H1 (cell line): Measurements from ENCODE around the gene GIPR. TPM values are rescaled to one million over a fixed set of nuclear protein-coding genes. Genes with fewer than 3 reads are reported as not detected.

Experiments used
- BCL11A ChIP-seq, 2 experiments: IDR thresholded peaks; one replicate each; pipeline ENCODE4 v1.6.1; 2011; ENCODE audit warnings: low read depth in 2 of 2, low read length in 2 of 2, mild to moderate bottlenecking in 2 of 2
- CTBP2 ChIP-seq: IDR thresholded peaks from 2 replicates; pipeline ENCODE4 v1.7.0; 2011; ENCODE audit warnings: borderline replicate concordance, mild to moderate bottlenecking, moderate library complexity, mixed read lengths, low read length; ENCODE audit not compliant: insufficient read depth, insufficient read length
- EP300 ChIP-seq, 2 experiments: IDR thresholded peaks; 1 replicate in 1 of 2; 2 replicates in 1 of 2; pipeline ENCODE4 v1.6.1; 2011 to 2012; ENCODE audit warnings: low read depth in 2 of 2, low read length in 2 of 2, mild to moderate bottlenecking in 2 of 2, borderline replicate concordance in 1 of 2, inconsistent platforms in 1 of 2, moderate library complexity in 1 of 2
- EZH2 ChIP-seq: fragments of 200-600 bp; sonication (generic); IDR thresholded peaks from 2 replicates; pipeline ENCODE4 v1.7.1; 2012; ENCODE audit warnings: low read depth, mild to moderate bottlenecking, moderate library complexity, low read length, inconsistent platforms; ENCODE audit not compliant: severe bottlenecking
- FOSL1 ChIP-seq: IDR thresholded peaks from 2 replicates; pipeline ENCODE4 v1.6.1; 2011; ENCODE audit warnings: mild to moderate bottlenecking, low read depth, low read length, moderate library complexity; ENCODE audit not compliant: insufficient read depth
- HDAC2 ChIP-seq, 2 experiments: fragments of 300-600 bp in 1 of 2; sonication (generic) in 1 of 2; IDR thresholded peaks; 2 replicates each; pipeline ENCODE4 v1.6.1; 2011 to 2012; ENCODE audit warnings: low read depth in 2 of 2, low read length in 2 of 2, mild to moderate bottlenecking in 2 of 2, moderate library complexity in 2 of 2, borderline replicate concordance in 1 of 2, inconsistent platforms in 1 of 2
- JUN ChIP-seq: IDR thresholded peaks from 2 replicates; pipeline ENCODE4 v1.6.1; 2011; ENCODE audit warnings: low read depth, mild to moderate bottlenecking, improper control_type of control experiment, low read length
- KDM1A ChIP-seq: fragments of 200-600, 300-600 bp; sonication (generic); IDR thresholded peaks from 2 replicates; pipeline ENCODE4 v1.7.1; 2016; ENCODE audit warnings: mild to moderate bottlenecking, low read length, borderline replicate concordance
- PHF8 ChIP-seq: fragments of 200-600 bp; sonication (generic); conservative IDR thresholded peaks from 2 replicates; pipeline ENCODE4 v1.7.1; 2012; ENCODE audit warnings: low read depth, mild to moderate bottlenecking, inconsistent platforms, low read length, moderate library complexity
- POLR2A ChIP-seq, 2 experiments: IDR thresholded peaks; 1 replicate in 1 of 2; 2 replicates in 1 of 2; pipeline ENCODE4 v1.6.1; 2011; ENCODE audit warnings: low read depth in 2 of 2, low read length in 2 of 2, mild to moderate bottlenecking in 2 of 2; ENCODE audit errors: control extremely low read depth in 1 of 2
- POLR2AphosphoS5 ChIP-seq: IDR thresholded peaks from 2 replicates; pipeline ENCODE4 v1.6.1; 2011; ENCODE audit warnings: low read depth, low read length
- RXRA ChIP-seq: IDR thresholded peaks from 2 replicates; pipeline ENCODE4 v1.6.1; 2011; ENCODE audit warnings: low read depth, mild to moderate bottlenecking, low read length, moderate library complexity; ENCODE audit not compliant: insufficient read depth
- SIRT6 ChIP-seq: IDR thresholded peaks from one replicate; pipeline ENCODE4 v1.7.1; 2012; ENCODE audit warnings: low read length, inconsistent platforms
- SIX5 ChIP-seq: IDR thresholded peaks from 2 replicates; pipeline ENCODE4 v1.6.1; 2011; ENCODE audit warnings: mild to moderate bottlenecking, low read depth, low read length
- SP1 ChIP-seq: IDR thresholded peaks from 2 replicates; pipeline ENCODE4 v1.6.1; 2011; ENCODE audit warnings: low read depth, low read length
- TAF7 ChIP-seq: optimal IDR thresholded peaks from 2 replicates; pipeline ENCODE3; 2011; ENCODE audit warnings: low read depth, mild to moderate bottlenecking, inconsistent platforms, low read length, moderate library complexity, borderline replicate concordance
- TCF12 ChIP-seq: IDR thresholded peaks from 2 replicates; pipeline ENCODE4 v1.6.1; 2011; ENCODE audit warnings: low read depth, mild to moderate bottlenecking, low read length
- polyA plus RNA-seq, 7 experiments: library from polyadenylated mRNA; depleted of rRNA in 3 of 7; stranded (reverse) in 5 of 7; unstranded in 2 of 7; fragments of >200 nt in 5 of 7; fragments of 200-250 nt in 2 of 7; gene quantifications; 1 replicate in 5 of 7; 2 replicates in 1 of 7; 4 replicates in 1 of 7; pipeline versions ENCODE4 v1.2.1 to v1.2.3, GENCODE V29; 2011 to 2013; ENCODE audit warnings: missing spikeins in 2 of 7, mixed read lengths in 2 of 7
- total RNA-seq: library from RNA; stranded (reverse); fragmentation: NEBNext Ultra II Directional; extraction: Animal tissue kit (Norgen Biotek cat#: 25700); gene quantifications from 2 replicates; pipeline ENCODE4 v1.2.1, GENCODE V29; 2021
- TF ChIP-seq, protein P1 (sequence below): IDR thresholded peaks from 2 replicates; pipeline ENCODE4 v1.6.1; 2012; ENCODE audit warnings: inconsistent platforms
- TF ChIP-seq, protein P2 (sequence below): IDR thresholded peaks from 2 replicates; pipeline ENCODE4 v1.6.1; 2012; ENCODE audit warnings: low read length, inconsistent platforms
- TF ChIP-seq, protein P3 (sequence below): IDR thresholded peaks from 2 replicates; pipeline ENCODE4 v1.6.1; 2011; ENCODE audit warnings: low read depth, mild to moderate bottlenecking, low read length; ENCODE audit not compliant: insufficient read depth

Gene GIPR
- total and polyA plus RNA-seq, 2 of the 8 experiments (the other 6 are each of a cell fraction or from before 2014, with no cell fraction given) = 0.42 to 1.3 TPM

GRCh38 chr19:45643024-45643926, 24.7 kb upstream of the GIPR start (continued):
- TF ChIP-seq HDAC2 (IDR thresholded peaks at IDR 0.05; ENCODE audit: borderline replicate concordance in 1 of 2, low read depth in 2 of 2, low read length in 2 of 2) (no peak), SIRT6 (no peak), CTBP2 (no peak), FOSL1 (no peak), EP300 (IDR thresholded peaks at IDR 0.05; ENCODE audit: borderline replicate concordance in 1 of 2, low read depth in 2 of 2, low read length in 2 of 2) (no peak), PHF8 (0 out of 2 replicates have a peak, but pooled peaks have one; percentile 44), BCL11A (IDR thresholded peaks at IDR 0.05; ENCODE audit: low read depth in 2 of 2, low read length in 2 of 2) (no peak), TAF7 (no peak), POLR2AphosphoS5 (no peak), JUN (no peak), POLR2A (IDR thresholded peaks at IDR 0.05; ENCODE audit: control extremely low read depth in 1 of 2, low read depth in 2 of 2, low read length in 2 of 2) (peak in 1 of 2 experiments; percentile 31; a peak in 1 of 3 replicates), KDM1A (no peak), RXRA (no peak), SP1 (no peak; the same call in 1 of the 2 replicates), TCF12 (no peak), SIX5 (no peak), EZH2 (no peak)
- TF ChIP-seq, protein P1, sequence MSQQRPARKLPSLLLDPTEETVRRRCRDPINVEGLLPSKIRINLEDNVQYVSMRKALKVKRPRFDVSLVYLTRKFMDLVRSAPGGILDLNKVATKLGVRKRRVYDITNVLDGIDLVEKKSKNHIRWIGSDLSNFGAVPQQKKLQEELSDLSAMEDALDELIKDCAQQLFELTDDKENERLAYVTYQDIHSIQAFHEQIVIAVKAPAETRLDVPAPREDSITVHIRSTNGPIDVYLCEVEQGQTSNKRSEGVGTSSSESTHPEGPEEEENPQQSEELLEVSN = peak; percentile 32; the same call in 1 of the 2 replicates
- TF ChIP-seq, protein P2, sequence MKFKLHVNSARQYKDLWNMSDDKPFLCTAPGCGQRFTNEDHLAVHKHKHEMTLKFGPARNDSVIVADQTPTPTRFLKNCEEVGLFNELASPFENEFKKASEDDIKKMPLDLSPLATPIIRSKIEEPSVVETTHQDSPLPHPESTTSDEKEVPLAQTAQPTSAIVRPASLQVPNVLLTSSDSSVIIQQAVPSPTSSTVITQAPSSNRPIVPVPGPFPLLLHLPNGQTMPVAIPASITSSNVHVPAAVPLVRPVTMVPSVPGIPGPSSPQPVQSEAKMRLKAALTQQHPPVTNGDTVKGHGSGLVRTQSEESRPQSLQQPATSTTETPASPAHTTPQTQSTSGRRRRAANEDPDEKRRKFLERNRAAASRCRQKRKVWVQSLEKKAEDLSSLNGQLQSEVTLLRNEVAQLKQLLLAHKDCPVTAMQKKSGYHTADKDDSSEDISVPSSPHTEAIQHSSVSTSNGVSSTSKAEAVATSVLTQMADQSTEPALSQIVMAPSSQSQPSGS = no peak
- TF ChIP-seq, protein P3, sequence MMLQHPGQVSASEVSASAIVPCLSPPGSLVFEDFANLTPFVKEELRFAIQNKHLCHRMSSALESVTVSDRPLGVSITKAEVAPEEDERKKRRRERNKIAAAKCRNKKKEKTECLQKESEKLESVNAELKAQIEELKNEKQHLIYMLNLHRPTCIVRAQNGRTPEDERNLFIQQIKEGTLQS = no peak
